Measurements from ENCODE around the gene TSPAN14. TPM values are rescaled to one million over a fixed set of nuclear protein-coding genes. Genes with fewer than 3 reads are reported as not detected.
A peak's percentile ranks its signal among the peaks of the same experiment; 100 is the strongest.

The TSPAN14 gene
- total and polyA plus RNA-seq, 2 of the 8 experiments (the other 6 are each of a cell fraction or from before 2014, with no cell fraction given), result 47.4 to 57.8 TPM

- 0 out of 2 replicates have a peak overlapping the region, but pooled peaks have one; percentile 21 for H4K8ac ChIP-seq (ENCODE audit: extremely low read depth, insufficient read depth, low read length)
- no peak overlapping the region for H4K91ac ChIP-seq (replicated peaks; ENCODE audit: insufficient read length, low read length)
- H4K5ac ChIP-seq (ENCODE audit: insufficient read length, low read depth, low read length), result no peak overlapping the region
- no peak for TF ChIP-seq MAX (IDR thresholded peaks at IDR 0.05)
- no peak for TF ChIP-seq POLR2A (IDR thresholded peaks at IDR 0.05; ENCODE audit: control extremely low read depth in 1 of 2, low read depth in 2 of 2, low read length in 2 of 2)
- no peak for TF ChIP-seq ATF2 (IDR thresholded peaks at IDR 0.05; ENCODE audit: low read length)
- no peak for TF ChIP-seq KDM5A (IDR thresholded peaks at IDR 0.05; ENCODE audit: low read length)
- no peak for TF ChIP-seq CEBPB (IDR thresholded peaks at IDR 0.05; ENCODE audit: low read depth, low read length)
- TF ChIP-seq ZNF274 (IDR thresholded peaks at IDR 0.05; ENCODE audit: borderline replicate concordance, extremely low read depth, low read length), result no peak
- no peak for TF ChIP-seq TAF1 (IDR thresholded peaks at IDR 0.05; ENCODE audit: low read depth, low read length)
- TF ChIP-seq TAF7 (optimal IDR thresholded peaks at IDR 0.05; ENCODE audit: borderline replicate concordance, low read depth, low read length), result no peak
- TF ChIP-seq RNF2 (IDR thresholded peaks at IDR 0.05; ENCODE audit: borderline replicate concordance, low read depth, low read length, missing control alignments, poor library complexity, severe bottlenecking), result no peak
- TF ChIP-seq SIN3A (conservative IDR thresholded peaks at IDR 0.05 in 1 of 2, IDR thresholded peaks at IDR 0.05 in 1 of 2; ENCODE audit: low read depth in 1 of 2, low read length in 2 of 2), result no peak
- no peak for TF ChIP-seq EGR1 (IDR thresholded peaks at IDR 0.05; ENCODE audit: borderline replicate concordance, low read depth, low read length)
- TF ChIP-seq SP2 (IDR thresholded peaks at IDR 0.05; ENCODE audit: low read length), result no peak
- H3K9me3 ChIP-seq (ENCODE audit: insufficient read depth in 2 of 2, low read depth in 1 of 2, low read length in 1 of 2), result no peaks in the 10 kb centered on the region
- no peak overlapping the region for H3K56ac ChIP-seq (replicated peaks; ENCODE audit: insufficient read length, low read depth, low read length)
- H3K79me2 ChIP-seq (ENCODE audit: control insufficient read depth in 1 of 2, insufficient read depth in 2 of 2, low read length in 2 of 2), result no peaks in the 10 kb centered on the region
- H3K14ac ChIP-seq (ENCODE audit: insufficient read length), result no peak overlapping the region
- H3K23ac ChIP-seq (ENCODE audit: insufficient read length), result no peak overlapping the region
- H3K4me2 ChIP-seq (ENCODE audit: insufficient read depth in 1 of 2, low read depth in 2 of 2, low read length in 2 of 2), result no peak overlapping the region
- H3K27me3 ChIP-seq (replicated peaks in 1 of 4; ENCODE audit: control insufficient read depth in 3 of 4, extremely low read depth in 1 of 4, insufficient read depth in 3 of 4, low read length in 3 of 4), result peaks cover 0 to 4% (median 0%) of the 10 kb centered on the region in 4 experiments; a peak in 2 of 7 replicates
- no peak overlapping the region for H3K4ac ChIP-seq (replicated peaks; ENCODE audit: insufficient read length, low read depth, low read length)
- peaks cover under 1 to 4% (median 3%) of the 10 kb centered on the region in 4 experiments; a peak in 4 of 7 replicates for H3K4me1 ChIP-seq (replicated peaks in 1 of 4; ENCODE audit: control insufficient read depth in 3 of 4, insufficient read depth in 4 of 4, low read length in 3 of 4)
- no peak overlapping the region for H3K9ac ChIP-seq (replicated peaks in 1 of 4; ENCODE audit: extremely low read depth in 1 of 4, low read depth in 3 of 4, low read length in 3 of 4)
- H3K79me1 ChIP-seq (ENCODE audit: low read depth, low read length), result no peaks in the 10 kb centered on the region
- no peaks in the 10 kb centered on the region for H4K20me1 ChIP-seq (replicated peaks in 1 of 2; ENCODE audit: control insufficient read depth in 1 of 2, insufficient read depth in 2 of 2, low read length in 2 of 2)
- no peak overlapping the region for H2BK20ac ChIP-seq (ENCODE audit: low read length)
- 82% methylated on average over 2 of the region's 2 CpGs; no CpG with 5 or more reads in 1 of the 2 experiments for WGBS, 2 experiments (ENCODE audit: extremely low coverage in 1 of 2, insufficient coverage in 1 of 2, insufficient read length in 1 of 2, insufficient replicate concordance in 2 of 2, low coverage in 1 of 2, low lambda C conversion rate in 2 of 2, missing lambda C conversion rate in 1 of 2)
- H2BK5ac ChIP-seq (ENCODE audit: low read depth, low read length), result no peak overlapping the region
- H3K36me3 ChIP-seq (ENCODE audit: control insufficient read depth in 2 of 4, insufficient read depth in 4 of 4, low read length in 3 of 4), result no peaks in the 10 kb centered on the region
- no peak overlapping the region for H3K27ac ChIP-seq (ENCODE audit: low read depth, low read length)
- H3K18ac ChIP-seq (ENCODE audit: extremely low read depth, low read length), result no peak overlapping the region
- no peak overlapping the region for H3K4me3 ChIP-seq (ENCODE audit: extremely low read depth in 1 of 4, insufficient read depth in 2 of 4, low read depth in 3 of 4, low read length in 4 of 4)
- H2BK15ac ChIP-seq (ENCODE audit: low read length), result no peak overlapping the region
- peaks cover 2% of the 10 kb centered on the region; the same call in 1 of the 2 replicates for H3K23me2 ChIP-seq (ENCODE audit: low read depth, low read length)
- DNase-seq (ENCODE audit: low read depth in 1 of 2, low spot score in 2 of 2), result no peak
- no peak overlapping the region for H2AFZ ChIP-seq (ENCODE audit: low read length)
- FAIRE-seq, result no peak
- H2BK12ac ChIP-seq (ENCODE audit: low read depth, low read length), result no peak overlapping the region
- POLR2A ChIA-PET (ENCODE audit: partially characterized antibody), result interaction anchor here (0.9 to 1.7 kb wide), 2 partner anchors 10 to 15 kb away, joined by 3 to 5 read pairs; no protein-coding TSS in a partner anchor
- H2AK5ac ChIP-seq (ENCODE audit: low read depth, low read length), result no peak overlapping the region
- no peak overlapping the region for H2BK120ac ChIP-seq (replicated peaks; ENCODE audit: low read depth, low read length)
- CTCF ChIA-PET (ENCODE audit: partially characterized antibody), result interaction anchor here (0.5 to 38.4 kb wide), 15 partner anchors 11 to 950 kb away, joined by 3 to 1263 read pairs (median 3); no protein-coding TSS in a partner anchor
These were observed 4.6 kb upstream of the TSPAN14 start for GRCh38 chr10:80449520-80449919.
